Hematopoietic multipotent progenitor cell treated with erythropoietin and hydrocortisone succinate and interleukin-3 and kit ligand, for 17 days (in vitro differentiated cells): Measurements from ENCODE around the gene RNF32.
"Not testable (repeated sequence)": the region's sequence is repeated elsewhere in the genome, so short reads cannot be mapped to it uniquely, and the experiment has no call there.

Experiments
- DNase-seq: peaks from one replicate; pipeline ENCODE4 v3.0.0-alpha.2; 2015; ENCODE audit warnings: low spot score

Gene RNF32

GRCh38 chr7:156676263-156676662 is 35.7 kb downstream of the RNF32 start:
- no peak for DNase-seq

GRCh38 chr7:156677374-156678054 is 36.9 kb downstream of the RNF32 start:
- no peak for DNase-seq

DNA sequence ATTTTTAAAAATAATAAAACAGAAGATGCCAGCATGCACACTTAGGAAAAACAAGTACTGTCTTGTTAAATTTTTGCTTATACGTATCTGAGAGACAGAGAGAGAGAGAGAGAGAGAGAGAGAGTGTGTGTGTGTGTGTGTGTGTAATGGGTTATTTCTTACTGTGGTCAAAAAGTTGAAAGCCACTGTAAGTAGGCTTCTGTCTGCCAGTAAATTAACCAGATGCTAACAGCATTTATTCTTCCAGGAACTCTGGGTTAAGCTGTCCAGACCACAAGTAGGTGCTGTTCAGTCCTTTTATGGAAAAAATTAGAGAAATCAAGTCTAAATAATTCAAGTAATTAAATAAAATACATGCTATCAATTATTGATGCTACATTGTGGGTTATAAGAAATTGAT is 39.7 kb downstream of the RNF32 start:
- DNase-seq, result no peak

- DNase-seq, result no peak
These were observed 42.4 kb downstream of the RNF32 start for GRCh38 chr7:156682928-156683327.

DNA sequence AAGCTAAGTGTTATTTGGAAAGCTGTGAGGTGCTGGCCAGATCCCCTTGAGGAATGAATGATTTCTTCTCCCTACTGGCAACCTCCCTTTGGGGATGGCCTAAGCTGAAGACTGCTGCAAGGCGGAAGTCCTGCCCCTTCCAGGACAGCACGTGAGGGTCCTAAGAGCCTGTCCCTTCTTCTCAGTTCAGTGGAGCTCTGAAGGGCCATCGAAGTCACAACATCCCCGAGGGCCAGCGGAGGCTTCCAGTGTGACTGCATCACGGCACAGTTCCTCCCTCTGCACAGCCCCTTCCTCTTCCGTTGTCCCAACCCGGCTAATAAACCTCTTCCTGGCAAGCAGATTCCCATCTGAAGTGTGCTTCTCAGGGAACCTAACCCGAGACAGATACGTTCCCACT is 43.7 kb downstream of the RNF32 start:
- DNase-seq, result no peak

- no peak for DNase-seq
These were observed 44.1 kb downstream of the RNF32 start for GRCh38 chr7:156684661-156685060.

DNA sequence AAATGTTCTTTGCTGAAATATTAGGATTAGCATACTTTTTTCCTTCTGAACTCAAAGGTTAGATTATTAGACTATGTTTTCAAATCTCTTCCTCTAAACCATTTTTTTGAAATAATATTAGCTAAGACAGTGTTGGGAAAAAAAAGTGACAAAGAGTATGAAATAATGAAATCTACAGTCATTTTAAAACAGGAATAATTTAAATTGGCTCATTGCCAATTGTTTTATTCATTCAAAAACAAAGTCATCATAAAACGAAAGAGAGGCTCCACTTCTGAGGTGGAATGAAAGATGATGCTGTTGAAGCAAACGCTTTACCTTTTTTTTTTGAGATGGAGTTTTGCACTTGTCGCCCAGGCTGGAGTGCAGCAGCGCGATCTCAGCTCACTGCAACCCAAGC is 51.2 kb downstream of the RNF32 start:
- DNase-seq, result no peak

DNA sequence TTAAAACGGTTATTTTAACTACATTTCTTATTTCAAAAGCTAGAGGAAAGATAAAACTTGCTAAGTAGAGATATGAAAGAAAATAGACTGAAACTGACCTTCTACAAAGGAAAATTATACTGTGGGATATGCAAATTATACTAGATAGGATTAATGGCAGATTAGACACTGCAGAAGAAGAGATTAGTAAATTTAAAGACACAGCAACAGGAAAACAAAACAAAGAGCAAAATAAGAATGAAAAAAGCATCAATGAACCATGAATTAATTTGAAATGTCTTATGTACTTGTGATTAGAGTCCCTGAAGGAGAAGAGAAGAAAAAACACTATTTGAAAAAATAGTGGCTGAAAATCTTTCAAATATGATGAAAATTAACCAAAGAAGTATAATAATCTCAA is 52.3 kb downstream of the RNF32 start:
- no peak for DNase-seq

DNA sequence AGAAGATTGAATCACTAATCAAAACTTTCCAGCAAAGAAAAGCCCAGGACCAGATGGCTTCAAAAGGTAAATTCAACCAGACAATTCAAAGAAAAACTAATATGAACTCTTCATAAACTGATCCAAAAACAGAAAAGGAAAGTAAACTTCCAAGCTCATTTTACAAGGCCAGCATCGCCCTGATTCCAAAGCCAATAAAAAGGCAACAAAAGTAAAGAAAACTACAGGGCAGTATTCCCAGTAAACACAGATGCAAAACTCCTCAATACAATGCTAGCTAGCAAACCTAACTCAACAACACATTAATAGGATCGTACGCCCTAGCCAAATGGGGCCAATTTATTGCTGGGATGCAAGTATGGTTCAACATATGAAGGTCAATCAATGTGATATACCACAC is 53.1 kb downstream of the RNF32 start:
- DNase-seq, result no peak

DNA sequence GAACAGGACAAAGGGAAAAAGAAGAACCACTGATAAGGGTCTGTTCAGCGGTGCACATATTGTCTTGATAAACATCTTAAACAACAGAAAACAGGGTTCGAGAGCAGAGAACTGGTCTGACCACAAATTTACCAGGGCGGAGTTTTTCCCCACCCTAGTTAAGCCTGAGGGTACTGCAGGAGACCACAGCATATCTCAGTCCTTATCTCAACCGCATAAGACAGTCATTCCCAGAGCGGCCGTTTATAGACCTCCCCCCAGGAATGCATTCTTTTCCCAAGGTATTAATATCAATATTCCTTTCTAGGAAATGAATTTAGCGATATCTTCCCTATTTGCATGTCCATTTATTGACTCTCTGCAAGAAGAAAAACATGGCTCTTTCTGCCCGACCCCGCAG is 56.7 kb downstream of the RNF32 start:
- not testable (repeated sequence) for DNase-seq

- DNase-seq, result not testable (repeated sequence)
These were observed 57.9 kb downstream of the RNF32 start for GRCh38 chr7:156698512-156698911.

- DNase-seq, result not testable (repeated sequence)
These were observed 61.2 kb downstream of the RNF32 start for GRCh38 chr7:156701787-156702186.

GRCh38 chr7:156702399-156702798 is 61.8 kb downstream of the RNF32 start:
- no peak for DNase-seq

DNA sequence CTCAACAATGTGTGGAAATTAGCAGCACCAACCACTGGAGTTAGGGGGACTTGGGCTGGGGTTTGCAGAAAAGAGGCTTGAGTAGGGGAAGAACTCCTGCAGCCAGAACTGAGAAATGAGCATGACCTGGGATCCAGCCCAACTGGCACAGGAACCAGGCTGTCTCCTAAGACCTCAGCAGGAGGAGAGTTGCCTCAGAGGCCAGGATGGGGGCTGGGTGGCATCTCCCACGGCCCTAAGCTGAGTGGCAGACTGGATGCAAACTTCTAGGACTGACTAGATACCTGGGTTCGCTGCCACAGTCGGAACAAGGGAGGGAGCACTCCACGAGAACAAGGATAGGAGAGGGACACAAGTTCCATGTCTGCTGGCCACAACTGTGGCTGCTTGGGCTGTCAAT is 62.6 kb downstream of the RNF32 start:
- no peak for DNase-seq

DNA sequence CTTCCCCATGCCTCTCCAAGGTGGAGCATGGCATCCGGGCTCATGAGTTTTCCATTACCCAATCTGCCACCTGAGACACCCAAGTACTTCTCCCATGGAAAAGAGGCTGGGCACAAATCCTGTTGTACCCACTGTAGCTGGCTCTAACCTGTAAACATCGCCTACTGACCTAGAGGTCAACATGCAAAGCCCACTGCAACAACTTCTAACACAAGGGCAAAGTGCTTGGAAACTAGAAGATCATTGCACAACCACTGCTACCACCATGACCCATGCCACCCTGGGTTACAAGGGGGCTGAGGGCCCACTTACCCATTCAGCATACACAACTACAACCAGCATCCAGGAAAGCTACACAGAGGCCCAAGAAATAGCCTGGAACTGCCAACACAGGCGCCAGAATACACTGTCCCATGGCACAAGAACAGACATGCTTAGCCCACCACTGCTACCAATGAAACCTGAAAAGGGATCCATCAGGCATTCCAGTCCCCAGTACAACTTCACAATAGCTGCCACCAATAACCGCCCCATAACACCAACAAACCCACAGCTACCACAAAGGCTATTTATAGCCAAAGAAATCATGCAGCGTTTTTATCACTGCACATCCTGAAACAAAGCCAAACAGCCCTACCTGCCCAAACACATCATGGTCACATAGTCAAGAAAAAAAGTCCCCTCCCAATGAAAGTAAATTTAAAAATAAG is 63.4 kb downstream of the RNF32 start:
- DNase-seq, result no peak

- DNase-seq, result no peak
These were observed 81.7 kb downstream of the RNF32 start for GRCh38 chr7:156722043-156722826.

DNA sequence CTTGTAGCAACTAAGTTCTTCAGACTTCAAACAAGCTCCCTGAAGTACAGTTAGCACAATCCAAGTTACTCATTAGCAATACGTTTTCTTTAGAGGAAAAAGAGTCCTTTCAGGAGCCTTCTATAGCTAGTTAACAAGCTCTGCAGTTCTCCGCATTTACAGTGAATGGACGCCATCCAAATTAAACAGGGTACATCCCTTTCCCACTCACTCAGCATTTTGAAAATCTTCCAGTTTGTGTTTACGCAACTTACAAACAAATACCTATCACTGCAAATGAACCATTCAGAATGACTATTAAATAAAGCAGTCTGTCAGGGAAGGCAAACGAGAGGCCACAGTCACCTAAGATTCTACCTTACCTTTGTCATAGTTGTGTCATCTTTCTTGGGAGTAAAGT is 84.5 kb downstream of the RNF32 start:
- DNase-seq, result no peak

GRCh38 chr7:156725936-156726335 is 85.4 kb downstream of the RNF32 start:
- no peak for DNase-seq
